EL (cell line): ENCODE data around the gene ATRN.
"Not testable (repeated sequence)": the region's sequence is repeated elsewhere in the genome, so short reads cannot be mapped to it uniquely, and the experiment has no call there.

ENCODE experiments used
- DNase-seq: peaks from one replicate; pipeline ENCODE4 v3.0.0-alpha.2; 2016

Gene ATRN

DNA sequence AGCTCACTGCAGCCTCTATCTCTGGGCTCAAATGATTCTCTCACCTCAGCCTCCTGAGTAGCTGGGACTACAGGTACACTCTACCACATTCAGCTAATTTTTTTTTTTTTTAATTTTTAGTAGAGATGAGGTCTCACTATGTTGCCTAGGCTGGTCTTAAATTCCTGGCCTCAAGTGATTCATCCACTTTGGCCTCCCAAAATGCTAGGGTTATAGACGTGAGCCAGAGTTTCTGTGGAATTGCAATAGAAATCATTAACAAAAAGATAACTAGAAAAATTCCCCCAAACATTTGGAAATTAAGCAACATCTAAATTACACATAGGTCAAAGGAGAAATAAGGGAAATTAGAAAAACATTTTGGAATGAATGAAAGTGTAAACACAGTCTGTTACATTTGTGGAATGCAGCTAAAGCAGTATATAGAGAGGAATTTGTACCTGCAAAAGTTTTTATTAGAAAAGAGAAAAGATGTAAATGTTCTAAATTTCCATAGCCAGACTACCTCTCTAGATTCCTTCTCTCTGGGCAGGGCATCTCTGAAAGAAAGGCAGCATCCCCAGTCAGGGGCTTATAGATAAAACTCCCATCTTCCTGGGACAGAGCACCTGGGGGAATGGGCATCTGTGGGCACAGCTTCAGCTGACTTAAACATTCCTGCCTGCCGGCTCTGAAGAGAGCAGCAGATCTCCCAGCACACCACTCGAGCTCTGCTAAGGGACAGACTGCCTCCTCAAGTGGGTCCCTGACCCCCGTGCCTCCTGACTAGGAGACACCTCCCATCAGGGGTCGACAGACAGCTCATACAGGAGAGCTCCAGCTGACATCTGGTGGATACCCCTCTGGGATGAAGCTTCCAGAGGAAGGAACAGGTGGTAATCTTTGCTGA lies 51.3 kb downstream of the ATRN start:
- no peak for DNase-seq

DNA sequence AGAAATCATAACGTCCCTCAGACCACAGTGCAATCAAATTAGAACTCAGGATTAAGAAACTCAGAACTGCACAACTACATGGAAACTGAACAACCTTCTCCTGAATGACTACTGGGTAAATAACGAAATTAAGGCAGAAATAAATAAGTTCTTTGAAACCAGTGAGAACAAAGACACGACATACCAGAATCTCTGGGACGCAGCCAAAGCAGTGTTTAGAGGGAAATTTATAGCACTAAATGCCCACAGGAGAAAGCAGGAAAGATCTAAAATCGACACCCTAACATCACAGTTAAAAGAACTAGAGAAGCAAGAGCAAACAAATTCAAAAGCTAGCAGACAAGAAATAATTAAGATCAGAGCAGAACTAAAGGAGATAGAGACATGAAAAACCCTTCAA lies 53.9 kb downstream of the ATRN start:
- DNase-seq: not testable (repeated sequence)

DNA sequence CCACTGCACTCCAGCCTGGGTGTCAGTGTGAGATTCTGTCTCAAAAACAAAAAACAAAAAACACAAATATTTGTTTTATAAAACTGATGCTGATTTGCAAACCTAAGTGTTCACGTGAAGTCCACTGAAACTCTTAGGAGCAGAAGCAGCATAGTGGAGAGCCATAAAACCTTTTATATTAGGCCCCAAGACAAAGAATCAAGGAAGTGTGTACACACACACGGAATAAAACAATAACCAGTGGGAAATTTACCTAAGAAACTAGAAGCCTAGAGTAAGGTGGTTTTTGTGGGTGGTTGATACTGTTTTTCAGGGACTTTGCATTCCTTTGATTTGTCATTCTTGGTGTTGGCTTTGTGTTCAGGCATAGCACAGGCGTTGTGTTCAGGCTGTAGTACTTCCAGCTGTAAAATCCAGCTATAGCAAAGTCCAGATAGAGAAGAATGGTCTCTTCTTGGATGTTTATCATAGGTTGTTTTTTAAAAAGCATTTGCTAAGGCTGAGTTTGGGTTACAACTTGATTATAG lies 61.3 kb downstream of the ATRN start:
- no peak for DNase-seq

DNA sequence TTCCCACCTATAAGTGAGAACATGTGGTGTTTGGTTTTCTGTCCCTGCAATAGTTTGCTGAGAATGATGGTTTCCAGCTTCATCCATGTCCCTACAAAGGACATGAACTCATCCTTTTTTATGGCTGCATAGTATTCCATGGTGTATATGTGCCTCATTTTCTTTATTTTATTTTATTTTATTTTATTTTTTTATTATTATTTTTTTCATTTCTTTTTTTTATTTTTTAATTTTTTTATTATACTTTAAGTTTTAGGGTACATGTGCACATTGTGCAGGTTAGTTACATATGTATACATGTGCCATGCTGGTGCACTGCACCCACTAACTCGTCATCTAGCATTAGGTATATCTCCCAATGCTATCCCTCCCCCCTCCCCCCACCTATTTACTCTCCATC lies 66.9 kb downstream of the ATRN start:
- not testable (repeated sequence) for DNase-seq

DNA sequence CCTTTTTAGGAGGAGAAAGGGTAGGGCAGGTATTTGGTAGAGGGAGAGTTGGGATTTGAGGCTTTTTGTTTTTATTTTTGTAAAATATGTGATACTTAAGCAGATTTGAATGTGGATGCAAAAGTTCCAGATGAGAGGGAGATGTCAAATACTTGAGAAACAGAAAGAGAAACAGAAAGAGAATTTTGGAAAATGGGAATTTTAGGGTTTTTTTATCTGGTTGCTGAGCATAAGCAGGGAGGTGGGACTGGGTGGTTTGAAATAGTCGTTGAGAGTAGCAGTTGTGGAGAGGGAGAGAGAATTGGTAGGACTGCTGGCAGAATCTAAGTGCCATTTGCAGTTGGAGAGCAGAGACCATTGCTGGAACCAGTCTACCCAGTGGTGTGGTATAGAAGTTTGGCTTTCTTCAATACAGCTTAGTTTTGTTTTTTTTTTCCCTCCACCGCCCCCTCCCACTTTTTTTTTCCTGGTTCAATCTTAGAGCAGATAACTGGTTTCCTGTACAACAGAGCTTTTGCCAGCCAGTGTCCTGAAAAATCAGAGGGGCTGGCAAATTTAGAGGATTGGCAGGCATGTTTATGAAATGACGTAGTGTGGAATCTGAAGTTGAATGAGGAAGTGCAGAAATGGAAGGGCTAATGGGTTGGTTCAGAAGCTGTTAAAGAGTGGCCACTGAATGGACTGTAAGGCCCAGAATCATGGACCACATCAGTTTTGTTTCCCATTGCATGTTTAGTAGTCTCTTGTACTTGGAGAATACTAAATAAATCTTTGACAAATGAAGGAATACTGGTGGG lies 68.7 kb downstream of the ATRN start:
- DNase-seq: peak; percentile 15

DNA sequence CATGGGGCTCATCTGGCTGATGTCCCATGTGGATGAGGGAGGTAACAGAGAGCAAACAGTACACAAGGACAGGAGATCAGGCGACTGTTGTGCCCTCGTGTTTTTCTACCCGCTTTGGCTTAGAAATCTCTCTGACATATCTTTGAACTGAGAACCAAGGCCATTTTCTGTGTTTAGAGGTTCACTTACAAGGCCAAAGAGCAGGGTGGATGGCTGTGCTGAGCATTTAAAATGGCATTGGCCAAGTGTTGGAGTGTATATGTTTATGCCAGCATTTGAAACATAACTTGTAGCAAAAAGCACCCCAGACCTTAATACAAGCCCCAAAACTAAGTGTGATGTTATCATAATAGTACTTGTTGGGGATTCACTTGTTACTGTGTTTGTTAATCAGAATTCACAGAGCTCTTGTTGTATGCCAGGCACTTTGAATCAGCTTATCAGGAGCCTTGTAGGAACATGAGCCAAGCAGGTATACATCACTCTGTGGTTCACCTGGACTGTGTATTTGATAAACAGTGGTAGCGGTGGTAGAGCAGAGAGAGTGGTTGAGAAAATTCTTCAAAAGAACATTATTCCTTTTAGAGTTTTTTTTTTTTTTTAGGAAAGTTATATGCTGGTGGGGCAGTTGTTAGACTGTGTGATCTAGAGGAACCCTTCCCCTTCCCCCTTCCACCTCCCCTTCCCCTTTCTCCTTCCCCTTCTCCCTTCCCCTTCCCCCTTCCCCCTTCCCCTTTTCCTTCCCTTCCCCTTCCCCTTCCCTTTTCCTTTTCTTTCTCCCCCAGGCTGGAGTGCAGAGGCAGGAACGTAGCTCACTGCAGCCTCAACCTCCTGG lies 71.3 kb downstream of the ATRN start:
- DNase-seq: no peak

DNA sequence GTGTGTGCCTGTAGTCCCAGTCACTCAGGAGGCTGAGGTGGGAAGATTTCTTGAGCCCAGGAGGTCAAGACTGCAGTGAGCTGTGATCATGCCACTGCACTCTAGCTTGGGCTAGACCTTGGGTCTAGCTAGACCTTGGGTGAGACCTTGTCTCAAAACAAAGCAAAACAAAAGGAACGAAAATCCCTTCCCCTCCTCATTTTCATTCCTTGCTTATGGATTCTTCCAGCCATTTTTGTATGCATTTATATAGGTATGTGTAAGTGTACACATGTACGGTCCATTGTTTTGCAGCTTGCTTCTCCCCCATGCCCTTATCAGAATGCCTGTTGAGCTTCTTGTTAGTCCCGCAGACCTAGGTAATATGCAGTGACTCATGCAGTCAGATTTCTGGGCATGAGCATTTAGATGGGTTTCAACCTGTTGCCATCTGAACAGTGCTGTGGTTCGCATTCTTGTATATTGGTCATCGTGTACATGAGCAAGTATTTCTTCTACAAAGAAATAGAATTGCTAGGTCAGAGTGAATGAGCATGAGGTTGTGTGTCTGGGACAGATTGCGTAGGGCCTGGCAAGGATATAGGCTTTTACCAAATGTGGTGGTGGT lies 73.2 kb downstream of the ATRN start:
- peak; percentile 29 for DNase-seq

DNA sequence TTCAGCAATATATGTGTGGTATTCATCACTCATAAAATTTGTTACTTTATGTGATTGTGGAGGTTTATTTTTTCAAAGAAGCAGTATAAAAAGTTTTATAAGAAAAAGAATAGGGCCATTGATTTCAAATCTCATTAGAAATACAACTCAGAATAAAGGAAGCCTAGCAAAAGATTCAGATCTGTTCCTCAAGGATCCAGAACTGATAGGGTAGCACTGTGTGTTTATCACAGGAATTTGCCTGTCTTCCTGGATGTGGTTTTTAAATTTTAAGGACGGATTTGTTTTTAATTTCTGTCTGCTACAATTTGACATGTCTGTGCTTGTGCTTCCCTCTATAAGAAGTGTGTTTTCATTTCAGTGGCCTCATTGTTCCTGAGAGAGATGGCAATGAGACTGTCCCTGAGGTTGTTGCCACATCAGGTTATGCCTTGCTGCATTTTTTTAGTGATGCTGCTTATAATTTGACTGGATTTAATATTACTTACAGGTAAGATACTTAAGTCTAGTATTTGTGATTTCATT lies 74.6 kb downstream of the ATRN start:
- no peak for DNase-seq

DNA sequence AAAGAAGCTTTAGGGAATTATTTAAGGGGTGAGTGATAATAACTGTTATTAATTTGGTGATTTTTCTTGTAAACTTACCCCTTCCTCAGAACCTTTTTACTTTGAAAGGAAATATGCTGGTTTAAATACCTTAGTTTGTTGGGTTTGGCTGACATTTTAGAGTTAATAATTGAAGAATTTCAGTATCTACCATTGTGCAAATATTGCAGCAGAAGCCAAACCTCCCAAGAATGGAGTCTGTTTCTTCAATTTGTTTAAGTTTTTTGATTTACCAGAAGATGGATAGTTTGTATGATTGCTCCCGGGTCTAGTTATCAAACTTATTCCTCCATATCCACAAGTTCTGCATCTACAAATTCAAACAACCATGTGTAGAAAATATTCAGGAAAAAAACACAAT lies 77.1 kb downstream of the ATRN start:
- DNase-seq: no peak

DNA sequence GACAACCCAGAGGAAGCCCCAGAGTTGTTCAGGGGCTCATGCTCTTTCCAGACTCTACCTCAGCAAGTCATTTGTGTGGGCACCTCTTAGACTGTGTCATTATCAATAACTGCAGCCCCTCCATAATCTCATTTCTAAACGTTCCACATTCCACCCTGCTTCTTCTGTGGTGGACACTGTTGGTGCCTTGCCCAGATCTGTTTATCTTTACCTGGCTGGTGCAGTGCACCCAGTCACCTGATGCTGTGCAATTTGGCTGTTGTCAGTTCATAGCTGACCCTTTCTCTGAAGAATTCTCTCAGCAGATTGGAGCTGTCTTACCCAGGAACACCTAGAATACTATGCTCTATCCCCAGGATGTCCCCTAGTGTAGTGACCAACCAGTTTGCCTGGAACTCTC lies 80.0 kb downstream of the ATRN start:
- no peak for DNase-seq

DNA sequence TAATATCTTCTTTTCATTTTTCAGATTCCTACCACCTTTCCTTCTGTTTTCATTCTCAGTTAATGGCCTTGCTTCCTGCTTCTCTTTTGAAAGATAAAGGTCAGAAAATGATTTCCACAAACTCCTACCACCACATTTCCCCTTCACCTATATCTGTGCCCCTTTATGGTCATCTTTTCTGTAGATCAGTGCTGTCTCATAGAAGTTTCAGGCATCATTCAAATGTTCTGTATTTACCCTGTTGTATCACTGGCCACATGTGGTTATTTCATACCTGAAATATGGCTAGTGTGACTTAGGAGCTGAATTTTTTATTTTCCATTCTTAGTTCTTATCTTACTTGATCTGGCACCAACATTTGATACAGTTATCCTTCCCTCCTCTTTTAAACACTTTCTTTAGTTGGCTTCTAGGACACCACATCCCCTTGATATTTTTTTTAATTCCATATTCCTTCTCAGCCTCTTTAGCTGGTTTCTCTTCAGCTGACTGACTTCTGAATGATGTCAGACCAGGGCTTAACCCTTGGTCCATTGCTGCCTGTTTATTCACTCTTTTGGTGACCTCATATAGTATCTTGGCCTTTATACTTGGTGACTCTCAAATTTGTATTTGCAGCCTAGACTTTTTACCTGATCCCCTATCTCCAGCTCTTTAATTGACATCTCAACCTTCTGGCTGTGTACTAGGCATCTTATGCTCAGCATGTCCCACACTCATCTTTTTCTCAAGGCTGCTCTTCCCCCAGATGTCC lies 81.0 kb downstream of the ATRN start:
- no peak for DNase-seq

DNA sequence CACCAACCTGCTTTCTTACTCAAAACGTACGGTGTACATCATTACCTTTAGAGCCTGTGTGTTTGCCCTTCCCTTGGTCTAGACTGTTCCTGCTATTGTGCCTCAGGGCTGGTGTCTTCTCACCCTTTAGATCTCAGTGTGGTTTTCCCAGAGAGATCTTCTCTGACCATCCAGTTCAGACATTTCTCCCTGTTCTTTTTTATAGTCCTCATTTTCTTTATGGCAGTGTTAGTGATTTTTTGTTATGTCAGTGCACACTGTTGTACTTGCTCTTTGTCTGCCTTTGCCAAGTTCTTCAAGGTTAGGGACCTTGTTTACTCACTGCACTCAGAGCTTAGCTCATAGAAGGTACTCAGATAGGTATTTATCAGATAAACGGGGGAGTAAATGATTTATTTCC lies 82.8 kb downstream of the ATRN start:
- DNase-seq: no peak

DNA sequence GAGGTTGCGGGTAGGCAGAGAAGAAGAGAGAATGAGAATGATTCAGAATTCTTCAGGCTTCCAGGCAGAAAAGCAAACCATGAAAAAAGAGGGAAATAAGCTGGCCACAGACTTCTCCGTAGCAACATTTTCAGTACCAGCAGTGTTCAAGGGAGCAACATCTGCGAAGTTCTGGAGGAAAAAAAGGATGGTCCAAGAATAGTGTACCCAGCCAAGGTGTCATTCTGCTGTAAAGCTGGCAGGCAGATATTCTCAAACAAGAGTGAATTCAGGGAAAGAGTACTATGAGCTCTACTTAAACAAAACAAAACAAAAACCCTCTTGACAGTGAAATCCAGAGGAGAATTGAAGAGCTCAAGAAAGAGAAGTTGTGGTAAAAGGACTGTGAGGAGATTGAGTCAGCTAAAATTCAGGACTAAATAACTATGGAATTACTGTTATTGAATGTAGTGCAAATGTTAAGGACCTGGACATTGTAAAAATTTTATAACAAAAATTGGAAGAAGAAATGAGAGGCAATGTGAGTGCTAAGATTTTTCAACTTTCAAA lies 86.5 kb downstream of the ATRN start:
- no peak for DNase-seq

DNA sequence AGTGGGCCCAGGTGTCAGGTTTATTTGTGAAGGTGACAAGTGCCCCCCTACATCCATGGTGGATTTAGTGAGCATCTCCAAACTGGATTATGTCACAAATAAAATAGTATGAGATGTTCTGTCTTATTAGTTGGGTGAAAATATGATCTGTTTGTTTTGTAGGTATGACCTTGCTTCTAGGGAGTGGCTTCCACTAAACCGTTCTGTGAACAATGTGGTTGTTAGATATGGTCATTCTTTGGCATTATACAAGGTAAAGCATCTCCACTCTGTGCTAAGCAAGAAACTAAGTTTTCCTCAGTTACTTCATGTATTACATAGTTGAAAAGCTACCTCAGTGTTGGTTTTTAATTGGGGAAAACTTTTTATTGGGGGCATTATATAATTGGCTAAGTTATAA lies 88.4 kb downstream of the ATRN start:
- no peak for DNase-seq

DNA sequence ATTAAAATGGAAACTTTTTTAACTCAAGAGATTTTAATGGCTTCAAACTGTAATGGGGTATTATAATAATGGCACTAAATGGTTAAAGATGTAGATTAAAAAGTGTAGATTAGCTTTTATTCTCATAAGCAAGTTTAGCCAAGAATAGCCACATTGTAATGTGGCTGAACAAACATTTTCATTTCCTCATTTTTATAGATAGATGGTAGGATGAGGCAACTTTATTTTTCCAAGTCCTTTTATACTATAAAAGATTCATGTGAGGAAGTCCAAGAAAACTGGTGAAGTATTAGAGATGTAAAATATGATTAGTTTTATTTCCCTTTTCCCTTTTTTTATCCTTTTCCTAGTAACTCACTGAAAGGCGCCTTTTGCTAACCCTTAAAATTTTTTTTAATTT lies 88.8 kb downstream of the ATRN start:
- no peak for DNase-seq

DNA sequence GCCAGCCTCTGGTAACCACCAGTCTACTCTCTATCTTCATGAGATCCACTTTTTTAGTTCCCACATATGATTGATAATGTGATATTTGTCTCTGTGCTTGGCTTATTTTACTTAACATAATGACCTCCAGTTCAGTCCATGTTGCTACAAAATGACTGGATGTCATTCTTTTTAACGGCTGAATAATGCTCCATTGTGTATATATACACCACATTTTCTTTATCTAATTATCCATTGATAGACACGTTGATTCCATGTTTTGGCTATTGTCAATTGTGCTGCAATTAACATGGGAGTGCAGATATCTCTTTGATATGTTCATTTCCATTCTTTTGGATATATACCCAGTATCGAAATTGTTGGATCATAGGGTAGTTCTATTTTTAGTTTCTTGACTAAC lies 89.3 kb downstream of the ATRN start:
- DNase-seq: no peak

DNA sequence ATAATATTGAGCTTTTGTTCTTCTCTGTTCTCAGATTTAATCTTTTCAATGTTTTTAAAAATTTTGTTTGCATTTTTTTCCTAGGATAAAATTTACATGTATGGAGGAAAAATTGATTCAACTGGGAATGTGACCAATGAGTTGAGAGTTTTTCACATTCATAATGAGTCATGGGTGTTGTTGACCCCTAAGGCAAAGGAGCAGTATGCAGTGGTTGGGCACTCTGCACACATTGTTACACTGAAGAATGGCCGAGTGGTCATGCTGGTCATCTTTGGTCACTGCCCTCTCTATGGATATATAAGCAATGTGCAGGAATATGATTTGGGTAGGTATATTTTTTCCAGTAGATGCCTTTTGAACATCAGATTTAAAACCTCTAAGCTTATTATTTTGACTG lies 89.8 kb downstream of the ATRN start:
- peak; percentile 63 for DNase-seq

DNA sequence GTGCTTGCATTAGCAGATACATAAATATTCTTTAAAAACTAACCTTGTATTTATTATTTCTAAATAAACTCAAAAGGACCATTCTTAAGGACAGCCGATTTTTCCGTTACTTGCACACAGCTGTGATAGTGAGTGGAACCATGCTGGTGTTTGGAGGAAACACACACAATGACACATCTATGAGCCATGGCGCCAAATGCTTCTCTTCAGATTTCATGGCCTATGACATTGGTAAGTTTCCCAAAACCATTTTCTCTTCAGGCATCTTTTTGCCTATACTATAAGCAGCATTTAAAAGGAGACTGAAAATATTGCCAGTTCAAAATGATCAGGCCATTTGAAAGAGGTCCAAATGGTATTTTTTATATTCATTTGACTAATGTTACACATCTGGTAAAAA lies 92.3 kb downstream of the ATRN start:
- peak; percentile 16 for DNase-seq

DNA sequence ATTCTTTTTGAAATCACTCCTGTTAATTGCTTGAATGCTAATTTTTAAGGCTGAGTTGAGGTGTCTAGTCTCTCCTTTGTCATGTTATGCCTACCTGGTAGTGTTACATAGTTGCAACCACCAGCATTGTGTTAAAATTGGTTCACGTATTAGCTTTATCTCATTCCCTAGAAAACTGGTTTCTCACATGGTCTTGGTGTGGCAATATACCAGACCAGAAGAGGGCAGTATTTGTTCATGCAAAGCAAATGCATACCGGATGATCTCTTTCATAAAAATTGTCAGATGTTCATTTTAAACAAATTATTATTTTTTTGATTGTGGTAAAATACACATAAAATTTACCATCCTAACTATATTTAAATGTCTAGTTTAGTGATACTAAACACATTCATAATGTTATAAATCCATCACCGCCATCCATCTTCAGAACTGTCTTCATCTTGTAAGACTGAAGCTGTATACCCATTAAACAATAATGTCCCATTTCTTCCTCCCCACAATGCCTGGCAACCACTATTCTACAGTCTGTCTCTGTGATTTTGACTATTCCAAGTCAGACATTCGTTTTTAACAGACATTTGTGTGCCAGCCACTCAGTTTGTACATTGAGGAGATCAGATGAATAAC lies 92.8 kb downstream of the ATRN start:
- DNase-seq: peak; percentile 50

DNA sequence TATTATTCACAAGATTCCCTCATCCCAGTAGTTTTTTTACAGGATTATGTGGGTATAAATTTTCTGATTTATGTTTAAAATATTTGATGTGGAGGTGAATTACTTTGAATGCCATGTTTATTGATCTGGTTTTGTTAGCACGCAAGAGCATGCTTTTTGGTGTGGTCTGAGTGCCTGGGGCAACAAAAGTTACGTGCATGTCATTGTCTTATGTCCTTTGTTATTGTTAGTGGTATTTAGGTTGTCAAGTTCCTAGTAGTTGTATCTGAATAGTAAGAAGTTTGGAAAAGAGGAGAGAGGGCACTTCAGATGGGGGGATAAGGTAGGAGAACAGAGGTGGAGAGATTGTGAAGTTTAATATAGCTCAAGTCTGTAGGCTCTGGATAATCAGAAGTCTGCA lies 95.0 kb downstream of the ATRN start:
- DNase-seq: no peak

DNA sequence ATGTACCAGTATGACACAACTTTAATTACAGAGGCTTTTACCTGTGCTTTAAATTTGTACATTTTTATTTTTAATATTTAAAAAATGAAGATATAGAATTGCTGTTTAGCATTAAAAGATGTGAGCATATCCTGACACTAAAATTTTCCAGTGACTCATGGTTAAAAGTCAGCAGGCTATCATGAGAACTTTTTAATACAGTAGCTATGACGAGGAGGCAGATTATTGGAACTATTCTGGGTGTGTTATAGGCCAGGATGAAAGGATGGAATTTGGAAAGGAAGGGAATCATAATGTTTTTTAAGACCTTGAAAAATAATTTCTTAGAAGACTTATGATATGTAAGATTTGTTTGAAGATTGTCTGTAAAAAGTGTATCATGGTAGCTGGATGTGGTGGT lies 101.3 kb downstream of the ATRN start:
- peak; percentile 13 for DNase-seq
